Measurements from ENCODE around the gene USP31. TPM values are rescaled to one million over a fixed set of nuclear protein-coding genes. Genes with fewer than 3 reads are reported as not detected.

The USP31 gene
- total RNA-seq, 1 donor from 2014 or later, result 32.2 TPM

GRCh38 chr16:23039118-23039517, 110.1 kb downstream of the USP31 start:
- DNase-seq (ENCODE audit: extremely low spot score in 2 of 2), result no peak
- Histone ChIP-seq H3K9me3 (no peaks in the 10 kb centered on the region), H3K4me3 (no peak overlapping the region), H3K27me3 (no peaks in the 10 kb centered on the region), H3K4me1 (no peaks in the 10 kb centered on the region), H3K27ac (no peak overlapping the region), H3K36me3 (no peaks in the 10 kb centered on the region)
- TF ChIP-seq POLR2A (IDR thresholded peaks at IDR 0.05), result no peak
- TF ChIP-seq, protein P1, sequence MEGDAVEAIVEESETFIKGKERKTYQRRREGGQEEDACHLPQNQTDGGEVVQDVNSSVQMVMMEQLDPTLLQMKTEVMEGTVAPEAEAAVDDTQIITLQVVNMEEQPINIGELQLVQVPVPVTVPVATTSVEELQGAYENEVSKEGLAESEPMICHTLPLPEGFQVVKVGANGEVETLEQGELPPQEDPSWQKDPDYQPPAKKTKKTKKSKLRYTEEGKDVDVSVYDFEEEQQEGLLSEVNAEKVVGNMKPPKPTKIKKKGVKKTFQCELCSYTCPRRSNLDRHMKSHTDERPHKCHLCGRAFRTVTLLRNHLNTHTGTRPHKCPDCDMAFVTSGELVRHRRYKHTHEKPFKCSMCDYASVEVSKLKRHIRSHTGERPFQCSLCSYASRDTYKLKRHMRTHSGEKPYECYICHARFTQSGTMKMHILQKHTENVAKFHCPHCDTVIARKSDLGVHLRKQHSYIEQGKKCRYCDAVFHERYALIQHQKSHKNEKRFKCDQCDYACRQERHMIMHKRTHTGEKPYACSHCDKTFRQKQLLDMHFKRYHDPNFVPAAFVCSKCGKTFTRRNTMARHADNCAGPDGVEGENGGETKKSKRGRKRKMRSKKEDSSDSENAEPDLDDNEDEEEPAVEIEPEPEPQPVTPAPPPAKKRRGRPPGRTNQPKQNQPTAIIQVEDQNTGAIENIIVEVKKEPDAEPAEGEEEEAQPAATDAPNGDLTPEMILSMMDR (IDR thresholded peaks at IDR 0.05), result no peak
- TF ChIP-seq POLR2AphosphoS5 (IDR thresholded peaks at IDR 0.05; ENCODE audit: insufficient read depth in 1 of 2, low read depth in 1 of 2), result no peak
- intact Hi-C loops (cut with DNase I), result no loop called here

DNA sequence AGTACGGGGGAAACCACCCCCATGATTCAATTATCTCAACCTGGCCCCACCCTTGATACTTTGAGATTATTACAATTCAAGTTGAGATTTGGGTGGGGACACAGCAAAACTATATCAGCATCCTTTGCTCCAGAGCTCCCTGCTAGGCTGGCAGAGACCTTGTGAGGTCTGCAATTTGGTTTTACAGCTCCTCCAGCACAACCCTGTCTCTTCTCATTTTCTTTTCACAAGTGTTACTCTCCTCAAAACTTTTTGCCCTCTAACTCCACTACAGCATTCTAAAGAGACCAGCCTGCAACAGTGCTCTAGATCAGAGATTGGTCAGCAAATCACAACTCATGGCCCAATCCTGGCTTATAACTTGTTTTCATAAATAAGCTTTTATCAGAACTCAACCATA, 114.0 kb downstream of the USP31 start:
- H3K27ac ChIP-seq, result no peak overlapping the region

DNA sequence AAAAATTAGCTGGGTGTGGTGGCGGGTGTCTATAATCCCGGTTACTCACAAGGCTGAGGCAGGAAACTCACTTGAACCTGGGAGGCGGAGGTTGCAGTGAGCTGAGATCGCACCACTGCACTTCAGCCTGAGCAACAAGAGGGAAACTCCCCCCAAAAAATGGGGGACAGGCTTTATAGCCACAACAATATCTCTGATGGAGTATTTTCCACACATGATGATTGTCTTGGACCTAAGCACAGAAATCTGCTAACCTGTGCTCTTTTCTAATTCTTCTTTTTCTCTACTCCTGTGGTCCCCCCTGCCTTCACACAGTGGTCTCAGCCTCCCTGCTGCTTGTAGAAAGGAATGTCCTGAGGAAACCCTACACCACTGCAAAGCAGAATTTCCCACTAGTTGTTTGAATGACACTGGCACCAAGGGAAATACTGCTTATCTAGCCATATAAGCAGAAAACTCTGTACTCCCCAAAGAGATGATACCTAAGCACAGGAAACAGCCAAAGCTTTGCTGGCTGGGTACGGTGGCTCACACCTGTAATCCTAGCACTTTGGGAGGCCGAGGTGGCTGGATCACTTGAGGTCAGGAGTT, 117.6 kb downstream of the USP31 start:
- H3K36me3 ChIP-seq, result no peaks in the 10 kb centered on the region
- no peak overlapping the region for H3K27ac ChIP-seq
- no peaks in the 10 kb centered on the region for H3K27me3 ChIP-seq
- peak in 1 of 2 donors; percentile 34 for DNase-seq (ENCODE audit: extremely low spot score in 2 of 2)
- no peaks in the 10 kb centered on the region for H3K4me1 ChIP-seq
- intact Hi-C loops (cut with DNase I), result no loop called here
- H3K9me3 ChIP-seq, result no peaks in the 10 kb centered on the region
- TF ChIP-seq, protein P1 (IDR thresholded peaks at IDR 0.05), result no peak
- TF ChIP-seq POLR2AphosphoS5 (IDR thresholded peaks at IDR 0.05; ENCODE audit: insufficient read depth in 1 of 2, low read depth in 1 of 2), result no peak
- no peak for TF ChIP-seq POLR2A (IDR thresholded peaks at IDR 0.05)
- no peak overlapping the region for H3K4me3 ChIP-seq

More for the DNA sequence above, 114.0 kb downstream of the USP31 start:
- no peaks in the 10 kb centered on the region for H3K36me3 ChIP-seq
- no peaks in the 10 kb centered on the region for H3K4me1 ChIP-seq
- TF ChIP-seq POLR2AphosphoS5 (IDR thresholded peaks at IDR 0.05; ENCODE audit: insufficient read depth in 1 of 2, low read depth in 1 of 2) (no peak), POLR2A (IDR thresholded peaks at IDR 0.05) (no peak)
- TF ChIP-seq, protein P1 (IDR thresholded peaks at IDR 0.05), result no peak
- no peaks in the 10 kb centered on the region for H3K27me3 ChIP-seq
- intact Hi-C loops (cut with DNase I), result no loop called here
- H3K4me3 ChIP-seq, result no peak overlapping the region
- H3K9me3 ChIP-seq, result no peaks in the 10 kb centered on the region
- DNase-seq (ENCODE audit: extremely low spot score in 2 of 2), result peak in 1 of 2 donors; percentile 52

GRCh38 chr16:23029733-23030420, 119.4 kb downstream of the USP31 start:
- intact Hi-C loops (cut with DNase I), result no loop called here
- H3K27me3 ChIP-seq, result no peaks in the 10 kb centered on the region
- H3K9me3 ChIP-seq, result no peaks in the 10 kb centered on the region
- H3K36me3 ChIP-seq, result no peaks in the 10 kb centered on the region
- TF ChIP-seq POLR2AphosphoS5 (IDR thresholded peaks at IDR 0.05; ENCODE audit: insufficient read depth in 1 of 2, low read depth in 1 of 2), result no peak
- no peak for TF ChIP-seq POLR2A (IDR thresholded peaks at IDR 0.05)
- TF ChIP-seq, protein P1 (IDR thresholded peaks at IDR 0.05), result no peak
- DNase-seq (ENCODE audit: extremely low spot score in 2 of 2), result peak in 1 of 2 donors; percentile 72
- H3K4me3 ChIP-seq, result no peak overlapping the region
- H3K4me1 ChIP-seq, result no peaks in the 10 kb centered on the region
- H3K27ac ChIP-seq, result no peak overlapping the region

GRCh38 chr16:23027386-23027785, 121.9 kb downstream of the USP31 start:
- Histone ChIP-seq H3K4me1 (no peaks in the 10 kb centered on the region), H3K9me3 (no peaks in the 10 kb centered on the region), H3K4me3 (no peak overlapping the region), H3K36me3 (no peaks in the 10 kb centered on the region), H3K27ac (no peak overlapping the region), H3K27me3 (no peaks in the 10 kb centered on the region)
- DNase-seq (ENCODE audit: extremely low spot score in 2 of 2), result peak in 1 of 2 donors; percentile 77
- TF ChIP-seq POLR2AphosphoS5 (IDR thresholded peaks at IDR 0.05; ENCODE audit: insufficient read depth in 1 of 2, low read depth in 1 of 2) (no peak), POLR2A (IDR thresholded peaks at IDR 0.05) (no peak)
- TF ChIP-seq, protein P1 (IDR thresholded peaks at IDR 0.05), result no peak
- intact Hi-C loops (cut with DNase I), result no loop called here

Data from vagina (tissue), 2 donors.